Measurements from ENCODE around the gene B3GAT3.
A peak's percentile ranks its signal among the peaks of the same experiment; 100 is the strongest.
"Not testable (repeated sequence)": the region's sequence is repeated elsewhere in the genome, so short reads cannot be mapped to it uniquely, and the experiment has no call there.

B3GAT3 gene

DNA sequence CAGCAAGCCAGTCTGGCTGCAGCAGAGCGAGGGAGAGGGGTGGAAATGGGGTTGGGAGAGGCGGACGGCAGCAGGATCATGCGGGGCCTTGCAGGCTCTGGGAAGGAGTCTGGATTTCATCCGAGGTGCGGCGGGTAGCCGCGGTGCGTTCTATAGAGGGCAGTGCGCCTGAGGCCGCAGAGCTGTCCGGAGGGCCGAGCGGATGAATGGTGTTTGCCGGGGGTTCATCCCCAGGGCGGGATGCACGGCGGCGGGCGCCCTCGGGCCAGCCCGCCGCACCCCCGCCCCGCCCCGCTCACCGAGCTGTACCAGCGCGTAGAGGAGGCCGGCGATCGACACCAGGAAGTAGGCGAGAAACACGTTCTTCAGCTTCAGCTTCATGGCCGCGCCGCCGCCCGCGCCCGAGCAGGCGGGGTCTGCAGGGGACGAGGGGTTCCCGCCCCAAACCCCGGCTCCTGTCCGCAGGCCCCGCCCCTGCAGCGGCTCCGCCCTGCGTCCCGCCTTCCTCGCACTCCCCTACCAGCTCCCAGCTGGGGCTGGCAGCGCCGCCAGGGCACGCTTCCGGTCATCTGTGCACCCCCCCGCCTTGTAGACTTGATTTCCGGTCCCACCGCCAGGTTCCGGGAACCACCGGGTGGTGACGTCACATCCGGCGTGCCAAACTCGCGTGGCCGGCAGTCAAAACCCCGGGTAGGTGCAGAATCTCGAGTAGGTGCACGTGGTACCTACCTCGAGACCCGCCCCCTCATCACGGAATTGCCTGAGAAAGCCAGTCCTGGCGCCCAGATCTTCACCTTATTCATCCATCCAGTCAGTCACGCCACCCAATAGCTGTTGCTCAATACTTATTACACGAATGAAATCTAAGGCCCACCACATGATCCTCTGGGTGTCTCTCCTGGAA is at the start of gene B3GAT3:
TSS of gene B3GAT3 (minus strand) at position 420 of the 904 bp plus-strand sequence. CDS start at position 381, 39 bp downstream.
- peak; percentile 99 for DNase-seq

DNA sequence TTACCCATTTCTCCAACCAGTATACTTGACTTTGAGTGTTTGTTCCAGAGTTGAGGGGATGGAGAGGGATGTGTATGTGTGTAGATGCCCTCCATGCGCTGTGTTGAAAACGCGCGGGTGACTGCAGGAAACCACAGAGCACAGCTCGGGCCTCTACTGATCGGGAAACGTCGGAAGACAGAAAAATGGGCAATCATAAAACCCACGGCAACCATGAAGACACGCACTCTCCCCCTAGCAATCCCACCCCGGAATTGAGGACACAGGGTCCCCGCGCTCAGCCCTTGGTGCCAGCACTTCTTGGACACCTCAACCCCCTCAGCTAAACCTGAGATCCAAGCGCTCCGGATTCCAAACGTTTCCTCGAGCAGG is 49.4 kb upstream of the B3GAT3 start:
- DNase-seq: no peak

DNA sequence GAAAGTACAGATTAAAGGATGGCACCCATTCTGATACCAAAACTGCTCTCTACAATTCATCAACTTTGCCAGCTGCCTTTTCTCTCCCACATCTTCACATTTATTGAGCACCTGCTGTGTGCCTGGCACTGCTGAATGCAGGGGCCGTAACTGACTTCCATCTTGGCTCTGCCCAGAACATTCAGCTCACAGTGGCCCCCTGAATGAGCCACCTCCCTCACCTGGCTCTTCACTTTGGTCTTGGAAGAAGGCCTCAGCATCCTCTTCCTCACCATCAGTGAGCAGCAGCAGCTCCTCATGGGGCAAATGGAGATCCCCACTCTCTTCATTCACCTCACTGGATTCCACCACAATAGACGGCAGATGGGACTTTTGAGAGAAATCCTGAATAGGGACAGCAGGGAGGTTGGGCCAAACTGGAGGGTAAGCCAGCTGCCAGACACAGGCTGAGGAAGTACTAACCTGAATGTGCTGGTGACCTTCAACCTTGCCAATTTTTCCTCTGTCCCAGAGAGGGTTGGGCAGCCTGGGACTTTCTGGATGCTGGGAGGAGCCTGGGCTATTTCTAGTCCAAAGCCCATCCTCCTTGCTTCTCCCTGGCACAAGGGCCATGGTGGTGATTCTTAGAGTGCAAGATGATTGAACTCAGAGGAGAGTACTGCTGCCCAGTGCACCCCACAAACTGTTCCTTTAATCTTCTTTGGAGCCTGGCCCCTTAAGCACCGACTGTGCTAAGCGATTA is 47.8 kb upstream of the B3GAT3 start:
- DNase-seq: peak; percentile 31

DNA sequence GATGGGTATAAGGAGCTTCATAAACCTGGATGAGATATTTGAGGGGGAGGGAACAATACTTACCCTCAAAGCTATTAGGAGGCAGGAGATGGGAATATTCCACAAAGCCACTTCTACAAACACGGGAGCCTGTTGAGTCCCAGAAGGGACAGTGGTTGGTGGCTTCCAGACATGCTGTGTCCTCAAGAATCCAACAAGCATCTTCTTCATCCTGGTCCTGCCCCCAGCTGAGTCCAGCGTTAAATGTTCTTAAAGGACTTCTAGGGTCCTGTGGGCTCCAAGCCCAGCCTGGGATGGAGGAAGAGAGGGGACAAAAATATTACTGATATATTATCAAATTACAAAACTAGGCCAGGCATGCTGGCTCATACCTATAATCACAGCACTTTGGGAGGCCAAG is 45.7 kb upstream of the B3GAT3 start:
- no peak for DNase-seq

DNA sequence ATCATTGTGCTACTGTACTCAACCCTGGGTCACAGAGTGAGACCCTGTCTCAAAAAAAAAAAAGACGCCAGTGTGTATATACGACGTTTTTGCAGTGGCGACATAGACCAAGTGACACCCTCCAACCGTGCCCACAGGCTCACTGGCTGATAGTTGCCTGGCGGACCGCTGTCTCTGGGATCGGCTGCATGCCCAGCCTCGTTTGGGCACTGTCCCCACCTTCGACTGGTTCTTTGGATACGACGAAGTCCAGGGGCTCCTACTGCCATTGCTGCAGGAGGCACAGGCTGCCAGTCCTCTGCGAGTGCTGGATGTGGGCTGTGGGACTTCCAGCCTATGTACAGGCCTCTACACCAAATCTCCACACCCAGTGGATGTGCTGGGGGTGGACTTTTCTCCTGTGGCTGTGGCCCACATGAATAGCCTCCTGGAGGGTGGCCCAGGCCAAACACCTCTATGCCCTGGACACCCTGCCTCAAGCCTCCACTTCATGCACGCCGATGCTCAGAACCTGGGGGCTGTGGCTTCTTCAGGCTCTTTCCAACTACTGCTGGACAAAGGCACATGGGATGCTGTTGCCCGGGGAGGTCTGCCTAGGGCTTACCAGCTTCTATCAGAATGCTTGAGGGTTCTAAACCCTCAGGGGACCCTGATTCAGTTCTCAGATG is 44.6 kb upstream of the B3GAT3 start:
- peak; percentile 54 for DNase-seq

DNA sequence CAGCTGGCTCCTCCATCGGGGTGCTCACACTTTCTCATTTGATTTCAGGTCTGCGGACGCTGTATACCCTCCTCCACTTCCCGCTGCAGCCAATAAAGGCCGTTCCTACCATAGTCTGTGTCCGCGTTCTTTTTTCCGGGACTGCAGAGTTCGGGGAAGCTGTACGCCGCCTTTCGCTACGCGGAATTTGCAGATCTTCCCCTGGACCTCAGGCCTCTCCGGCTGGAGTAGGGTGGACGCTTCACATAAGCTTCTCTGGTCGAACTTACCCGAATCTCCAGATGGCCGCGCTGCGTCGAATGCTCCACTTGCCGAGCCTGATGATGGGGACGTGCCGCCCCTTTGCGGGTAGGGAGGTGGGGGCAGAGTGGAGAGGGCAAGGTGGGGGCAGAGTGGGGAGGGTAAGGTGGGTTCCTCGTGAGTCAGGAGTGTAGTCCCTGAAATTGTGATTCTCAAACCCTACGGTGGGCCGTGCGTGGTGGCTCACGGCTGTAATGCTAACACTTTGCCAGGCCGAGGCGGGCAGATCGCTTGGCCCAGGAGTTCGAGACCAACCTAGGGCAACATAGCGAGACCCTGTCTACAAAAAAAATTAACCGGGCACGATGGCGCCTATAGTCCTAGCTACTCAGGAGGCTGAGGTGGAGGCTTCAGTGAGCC is 43.9 kb upstream of the B3GAT3 start:
- peak; percentile 82 for DNase-seq

DNA sequence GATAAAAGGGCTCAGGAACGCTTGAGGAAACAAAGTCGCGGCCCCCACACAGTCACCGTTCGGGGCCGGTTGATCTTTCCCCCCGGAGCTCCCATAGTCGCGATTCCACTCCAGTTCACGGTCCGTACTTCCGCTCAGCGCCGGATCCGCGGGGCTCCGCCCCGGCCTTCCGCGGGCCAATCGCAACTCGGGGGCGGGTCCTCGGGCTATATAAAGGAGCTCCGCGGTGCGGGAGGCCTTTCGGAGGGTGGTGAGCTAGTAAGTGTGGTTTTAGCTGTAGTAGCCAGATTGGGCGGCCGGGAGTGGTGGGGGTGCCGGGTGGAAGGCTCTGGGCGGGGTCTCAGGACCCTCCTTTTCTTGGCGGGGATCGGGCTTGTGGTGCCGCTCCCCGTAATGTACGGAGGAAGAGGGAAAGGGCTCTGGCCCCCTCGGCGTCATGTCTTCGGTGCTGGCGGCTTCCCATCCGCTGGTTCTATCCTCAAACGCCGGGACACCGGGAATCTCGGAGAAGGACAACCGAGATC is 43.4 kb upstream of the B3GAT3 start, which contains the start of the genes C11orf98 and CSKMT:
TSS of gene C11orf98 (minus strand) at position 136 of the 524 bp plus-strand sequence. CDS start at position 95, 41 bp downstream.
TSS of gene CSKMT (plus strand) at position 238 of the 524 bp plus-strand sequence. CDS start 568 bp downstream, outside the sequence.
- DNase-seq: peak; percentile 97

DNA sequence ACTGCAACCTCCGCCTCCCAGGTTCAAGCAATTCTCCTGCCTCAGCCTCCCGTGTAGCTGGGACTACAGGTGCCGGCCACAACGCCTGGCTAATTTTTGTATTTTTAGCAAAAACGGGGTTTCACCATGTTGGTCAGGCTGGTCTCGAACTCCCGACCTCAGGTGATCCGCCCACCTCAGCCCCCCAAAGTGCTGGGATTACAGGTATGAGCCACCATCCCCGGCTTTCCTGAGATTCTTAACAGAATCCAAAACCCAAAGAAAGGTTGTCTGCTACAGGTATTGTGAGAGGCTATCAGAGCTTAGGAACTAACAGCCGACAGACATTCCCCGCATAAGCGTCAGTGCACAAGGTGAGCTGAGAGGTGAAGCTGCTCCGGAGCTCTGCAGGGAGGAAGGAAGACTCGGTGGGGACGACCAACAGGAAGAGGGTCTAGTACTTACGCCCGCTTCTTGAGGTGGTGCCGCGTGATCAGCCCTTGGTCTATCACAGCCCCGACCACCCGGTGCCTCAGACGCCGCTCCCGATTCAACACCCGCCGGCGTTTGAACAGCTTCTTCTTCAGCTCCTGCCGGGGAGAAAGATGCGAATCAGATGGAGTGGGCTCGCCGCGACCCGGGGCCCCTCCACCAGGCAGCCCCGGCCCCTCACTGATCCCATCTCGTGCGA is 42.8 kb upstream of the B3GAT3 start:
- DNase-seq: peak; percentile 82

DNA sequence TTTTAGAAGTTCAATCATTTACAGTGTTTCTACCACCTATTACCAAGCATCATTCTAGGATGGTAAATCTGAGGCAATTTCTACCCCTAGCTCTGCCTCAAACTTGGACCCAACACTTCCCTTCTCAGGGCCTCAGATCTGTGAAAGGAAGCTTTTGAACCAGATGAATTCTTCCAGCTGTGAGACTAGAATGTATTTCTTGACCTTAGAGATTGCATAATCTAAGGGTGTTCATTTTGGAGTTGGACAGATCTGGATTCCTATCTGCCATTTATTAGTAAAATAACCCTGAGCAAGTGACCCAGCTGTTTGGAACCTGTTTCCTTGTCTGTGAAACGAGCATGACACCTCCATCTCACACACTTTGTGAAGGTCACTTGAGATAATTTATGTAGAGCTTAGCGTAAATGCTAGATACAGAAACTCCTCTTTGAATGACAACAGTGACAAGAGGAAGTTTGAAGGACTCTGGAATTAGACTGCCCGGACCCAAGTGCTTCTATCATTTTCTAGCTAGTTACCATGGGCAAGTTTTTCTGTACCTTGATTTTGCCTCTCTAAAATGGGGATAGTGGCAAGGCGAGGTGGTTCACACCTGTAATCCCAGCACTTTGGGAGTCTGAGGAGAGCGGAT is 35.1 kb upstream of the B3GAT3 start:
- peak; percentile 18 for DNase-seq

DNA sequence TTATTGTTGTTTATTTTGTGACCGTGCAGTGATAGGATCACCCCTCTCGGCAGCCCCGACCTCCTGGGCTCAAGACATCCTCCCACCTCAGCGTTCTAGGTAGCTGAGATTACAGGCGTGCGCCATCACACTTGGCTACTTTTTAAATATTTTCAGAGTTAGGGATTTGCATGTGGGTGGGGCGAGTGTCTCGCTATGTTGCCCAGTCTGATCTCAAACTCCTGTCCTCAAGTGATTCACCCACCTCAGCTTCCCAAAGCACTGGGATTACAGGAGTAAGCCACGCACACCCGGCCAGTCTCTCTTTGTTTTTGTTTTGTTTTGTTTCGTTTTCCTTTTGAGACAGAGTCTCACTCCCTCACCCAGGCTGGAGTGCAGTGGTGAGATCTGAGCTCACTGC is 32.5 kb upstream of the B3GAT3 start:
- DNase-seq: no peak

DNA sequence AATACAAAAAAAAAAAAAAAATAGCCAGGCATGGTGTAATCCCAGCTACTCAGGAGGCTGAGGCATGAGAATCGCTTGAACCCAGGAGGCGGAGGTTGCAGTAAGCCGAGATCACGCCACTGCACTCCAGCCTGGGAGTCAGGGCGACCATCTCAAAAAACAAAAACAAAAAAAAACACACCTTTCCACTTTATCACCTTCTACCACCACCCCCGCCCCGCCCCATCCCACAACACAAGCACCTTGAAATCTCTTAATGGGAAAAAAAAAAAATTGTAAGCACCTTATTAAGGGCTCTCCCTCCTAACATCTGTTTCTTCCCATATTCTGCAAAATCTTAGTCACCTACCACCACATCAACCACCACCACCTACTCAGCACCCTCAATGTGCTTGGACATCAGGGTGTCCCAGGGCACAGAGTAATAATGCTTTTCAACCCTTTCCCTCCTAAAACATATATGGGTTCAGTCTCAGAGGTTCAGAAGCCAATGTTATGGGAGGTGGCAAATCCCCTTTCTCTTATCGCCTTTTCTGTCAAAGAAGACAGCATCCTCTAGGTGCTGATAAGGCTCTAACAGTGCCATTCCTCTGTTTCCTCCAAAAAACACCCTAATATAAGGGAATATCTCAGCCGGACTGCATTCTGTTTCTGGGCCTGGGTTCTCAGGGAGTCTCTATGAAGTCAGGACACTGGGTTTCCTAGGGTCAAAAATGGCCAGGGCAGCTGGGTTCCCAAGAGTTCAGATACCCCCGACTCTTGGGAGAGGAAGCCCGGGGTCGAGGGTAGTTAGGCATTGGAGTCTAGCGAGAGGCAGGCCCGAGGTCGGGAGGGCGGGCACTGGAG is 30.6 kb upstream of the B3GAT3 start:
- peak; percentile 56 for DNase-seq

DNA sequence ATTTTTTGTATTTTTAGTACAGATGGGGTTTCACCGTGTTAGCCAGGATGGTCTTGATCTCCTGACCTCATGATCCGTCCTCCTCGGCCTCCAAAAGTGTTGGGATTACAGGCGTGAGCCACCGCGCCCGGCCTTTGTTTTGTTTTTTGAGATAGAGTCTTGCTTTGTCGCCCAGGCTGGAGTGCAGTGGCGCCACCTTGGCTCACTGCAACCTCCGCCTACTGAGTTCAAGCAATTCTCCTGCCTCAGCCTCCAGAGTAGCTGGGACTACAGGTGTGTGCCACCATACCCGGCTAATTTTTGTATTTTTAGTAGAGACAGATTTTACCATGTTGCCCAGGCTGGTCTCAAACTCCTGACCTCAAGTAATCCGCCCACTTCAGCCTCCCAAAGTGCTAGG is 28.5 kb upstream of the B3GAT3 start:
- DNase-seq: not testable (repeated sequence)

DNA sequence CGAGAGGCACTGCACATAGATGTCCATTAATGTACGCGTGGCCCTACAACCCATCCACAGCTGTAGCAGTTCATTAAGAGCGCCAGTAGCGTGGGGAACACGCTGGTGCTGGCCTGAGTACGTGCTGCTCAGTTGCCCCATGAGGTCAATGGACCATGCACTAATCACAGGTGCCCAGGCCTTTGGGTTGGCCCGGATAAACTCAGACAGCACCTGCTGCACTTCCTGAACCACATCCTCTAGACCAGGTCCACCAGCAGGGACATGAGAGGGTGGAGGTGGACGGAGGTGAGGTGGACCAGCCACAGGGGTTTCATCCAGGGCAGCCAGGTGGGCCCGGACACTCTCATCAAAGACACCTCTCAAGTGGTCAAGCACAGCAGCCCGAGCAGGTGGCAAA is 27.7 kb upstream of the B3GAT3 start:
- DNase-seq: no peak

DNA sequence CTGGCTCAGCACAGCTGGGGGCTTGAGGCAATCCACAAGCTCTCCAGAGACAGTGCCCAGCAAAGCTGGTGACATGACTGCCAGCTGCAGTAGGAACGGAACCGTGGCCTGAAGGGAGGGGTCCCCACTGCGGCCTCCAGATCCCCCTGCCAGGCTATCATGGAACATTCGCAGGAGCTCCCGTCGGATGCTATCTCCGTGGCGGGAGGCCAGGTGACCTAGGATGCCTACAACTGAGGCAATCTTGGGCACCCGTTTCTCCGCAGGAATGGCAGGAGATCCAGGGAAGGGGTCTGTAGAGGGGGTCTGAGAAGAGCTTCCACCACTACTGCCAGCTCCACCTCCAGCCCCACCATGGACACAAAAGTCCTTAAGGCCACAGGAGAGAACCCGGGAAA is 27.2 kb upstream of the B3GAT3 start:
- DNase-seq: no peak

DNA sequence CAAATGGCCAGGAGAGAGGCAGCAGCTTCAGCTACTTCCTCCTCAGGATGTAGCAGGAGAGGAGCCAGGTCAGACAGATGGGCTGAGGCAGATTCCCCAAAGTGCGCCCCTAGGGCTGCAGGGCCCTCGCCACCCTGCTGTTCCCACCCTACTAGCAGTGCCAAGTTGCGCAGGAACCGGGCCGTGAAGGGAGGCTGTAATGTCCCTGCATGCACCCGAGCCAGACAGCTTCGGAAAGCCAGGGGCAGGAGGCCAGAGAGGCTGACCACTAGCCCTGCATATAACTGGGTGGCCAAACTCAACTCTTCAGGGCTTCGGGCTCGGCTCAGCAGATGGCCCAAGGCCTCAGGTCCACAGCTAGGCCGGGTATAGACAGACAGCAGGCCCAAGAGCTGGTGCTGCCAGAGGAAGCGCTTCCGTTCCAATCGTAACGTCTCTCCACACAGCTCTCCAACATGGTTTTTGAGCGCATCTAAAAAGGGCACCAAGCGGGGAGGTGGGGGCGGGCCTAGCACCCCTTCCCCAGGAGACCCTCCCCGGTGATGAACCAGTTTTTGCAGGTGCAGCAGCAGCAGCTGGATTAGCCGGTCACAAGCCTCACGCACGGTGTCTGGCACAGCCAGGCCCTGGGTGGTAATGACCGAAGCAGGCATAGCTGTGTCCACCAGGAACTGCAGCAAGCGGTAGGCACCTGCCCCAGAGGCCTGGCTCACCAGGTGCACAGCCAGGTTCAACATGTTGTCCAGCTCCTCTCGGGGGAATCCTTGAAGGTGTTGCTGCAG is 26.6 kb upstream of the B3GAT3 start:
- DNase-seq: no peak

DNA sequence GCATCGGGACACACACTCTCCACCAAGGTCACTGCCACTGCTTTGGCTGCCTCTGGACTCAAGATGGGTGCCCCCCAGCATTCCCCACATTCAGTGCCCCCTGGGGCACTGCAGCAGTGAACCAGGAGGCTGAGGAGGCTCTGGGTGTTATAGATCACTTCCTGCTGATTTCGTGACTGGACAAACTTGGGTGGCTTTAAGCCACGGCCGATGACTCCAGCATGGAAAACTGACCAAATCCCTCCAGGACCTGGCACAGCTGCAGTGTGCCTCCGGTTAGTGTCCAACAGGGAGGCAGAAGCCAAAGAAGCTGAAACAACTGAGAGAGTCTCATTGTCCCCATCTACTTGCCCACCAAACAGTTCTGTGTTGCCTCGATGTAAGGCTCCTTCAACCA is 25.8 kb upstream of the B3GAT3 start:
- no peak for DNase-seq

DNA sequence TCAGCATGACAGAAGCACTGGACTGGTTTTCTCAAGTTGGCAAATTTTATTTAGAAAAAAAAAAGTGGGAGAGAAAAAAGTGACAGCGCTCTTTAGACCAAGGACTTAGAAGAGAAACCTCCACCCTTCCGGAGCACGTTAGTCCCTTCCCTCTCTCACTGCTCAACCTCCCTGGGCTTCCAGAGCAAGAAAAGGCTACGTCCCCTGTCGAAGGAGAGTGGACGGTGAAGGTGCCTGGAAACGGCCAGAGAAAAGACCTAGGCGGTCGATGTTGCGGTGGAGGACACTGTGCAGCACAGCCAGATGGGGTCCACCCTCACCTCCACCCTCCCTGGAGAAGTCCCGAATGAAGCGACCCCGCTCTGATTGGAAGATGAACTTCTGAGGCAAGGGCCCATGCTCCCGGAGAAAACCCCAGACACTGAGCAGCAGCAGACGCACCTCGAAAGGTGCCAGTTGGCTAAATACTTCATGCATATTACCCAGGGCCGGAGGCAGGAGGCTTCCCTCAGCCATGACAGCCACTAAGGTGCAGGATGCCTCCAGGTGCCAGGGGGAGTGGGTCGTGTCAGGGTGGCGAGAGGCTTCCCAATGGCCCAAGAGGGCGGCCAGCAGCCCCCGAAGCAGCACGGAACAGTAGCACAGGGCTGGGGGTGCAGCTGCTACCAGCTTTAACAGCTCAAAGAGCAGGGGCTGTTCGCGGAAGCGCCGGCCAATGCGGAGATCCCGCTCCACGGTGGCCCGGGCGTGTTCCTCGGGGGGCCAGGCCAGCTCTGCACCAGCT is 25.2 kb upstream of the B3GAT3 start:
- DNase-seq: no peak

DNA sequence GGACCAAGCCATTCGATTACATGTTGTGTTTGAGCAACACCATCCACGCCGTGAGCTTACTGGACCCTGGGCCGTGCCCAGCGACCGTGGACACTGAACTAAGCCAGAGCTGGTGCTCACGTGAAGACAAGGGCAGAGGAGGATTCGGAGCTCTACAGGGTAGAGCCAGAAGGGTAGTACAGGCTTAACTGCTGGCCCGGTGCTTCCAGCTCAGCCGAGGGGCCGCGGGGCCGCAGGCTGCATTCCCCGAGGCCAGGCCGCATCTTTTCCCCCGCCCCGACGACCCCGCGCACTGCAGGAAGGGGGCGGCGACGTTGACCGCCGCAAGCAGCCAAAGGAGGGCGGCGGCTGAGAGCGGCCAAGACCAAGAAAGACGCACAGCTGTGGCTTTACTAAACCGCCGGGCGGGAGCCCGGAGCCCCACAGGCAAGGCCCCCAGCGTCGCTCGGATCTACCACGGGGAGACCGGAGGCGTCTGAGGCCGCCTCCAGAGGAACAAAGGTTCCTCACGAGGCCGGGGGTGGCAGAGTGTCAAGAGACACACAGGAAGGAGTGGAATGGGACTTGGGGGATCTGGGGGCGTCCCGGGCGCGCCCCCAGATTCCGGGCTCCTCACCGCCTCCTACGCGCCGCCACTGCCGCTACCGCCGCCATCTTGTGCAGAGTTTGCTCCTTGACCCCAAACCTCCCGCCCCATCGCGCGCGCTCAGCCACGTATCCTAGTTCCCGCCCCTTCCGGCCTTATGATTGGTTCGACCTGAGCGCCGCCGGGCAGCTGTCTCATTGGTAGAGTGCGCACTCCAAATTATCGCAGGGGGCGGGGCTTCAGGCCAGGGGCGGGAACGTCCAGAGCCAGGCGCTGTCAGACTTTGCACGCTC is 24.4 kb upstream of the B3GAT3 start, which contains the start of gene GANAB:
TSS of gene GANAB (minus strand) at position 668 of the 879 bp plus-strand sequence. CDS start at position 654, 14 bp downstream.
- DNase-seq: peak; percentile 99
